HEK293 (cell line): ENCODE results near the gene NSFL1C.

ENCODE experiments used
- CTCF ChIA-PET: fragments of 350-600 bp; formaldehyde crosslinking; extraction: SDS; loops from one replicate; lab custom pipeline; 2021; ENCODE audit warnings: antibody characterized with exemption; lab: Yijun Ruan, JAX
- POLR2A ChIA-PET: fragments of 300-600 bp; formaldehyde crosslinking; extraction: SDS; loops from one replicate; lab custom pipeline; 2020; ENCODE audit warnings: antibody characterized with exemption, inconsistent platforms; lab: Yijun Ruan, JAX
- H3K27ac ChIP-seq: fragments of 200-500 bp; sonication (Bioruptor generic); 2 replicates; pipeline ENCODE4 v1.5.1; 2014; ENCODE audit warnings: low read depth, low read length, control low read depth, inconsistent platforms; ENCODE audit errors: extremely low read depth
- H3K36me3 ChIP-seq, 2 experiments: fragments of 200-500 bp in 1 of 2; sonication (Bioruptor generic) in 1 of 2; 1 replicate in 1 of 2; 2 replicates in 1 of 2; pipeline ENCODE4 v1.5.1; 2014 to 2017; ENCODE audit warnings: inconsistent platforms in 2 of 2, low read length in 2 of 2; ENCODE audit not compliant: control insufficient read depth in 2 of 2, insufficient read depth in 1 of 2
- H3K4me1 ChIP-seq: fragments of 200-500 bp; sonication (Bioruptor generic); 2 replicates; pipeline ENCODE4 v1.5.1; 2014; ENCODE audit warnings: mild to moderate bottlenecking, low read length, inconsistent platforms; ENCODE audit not compliant: control insufficient read depth, insufficient read depth
- H3K4me3 ChIP-seq: 2 replicates; pipeline ENCODE4 v1.5.1; 2011; ENCODE audit warnings: low read depth, mild to moderate bottlenecking, control low read depth, low read length, moderate library complexity
- H3K9me3 ChIP-seq: fragments of 200-500 bp; sonication (Bioruptor generic); 2 replicates; pipeline ENCODE4 v1.5.1; 2014; ENCODE audit warnings: low read depth, low read length, inconsistent platforms; ENCODE audit not compliant: control insufficient read depth, insufficient read depth
- AEBP2 ChIP-seq: fragments of 450-650 bp; formaldehyde crosslinking; IDR thresholded peaks from 2 replicates; pipeline ENCODE4 v1.5.1; 2016; ENCODE audit warnings: missing biosample characterization, missing genetic modification characterization, borderline replicate concordance
- MZF1 ChIP-seq: fragments of 450-650 bp; formaldehyde crosslinking; IDR thresholded peaks from 2 replicates; pipeline ENCODE4 v1.5.1; 2017; ENCODE audit warnings: missing biosample characterization, missing genetic modification characterization, borderline replicate concordance
- RBAK ChIP-seq: fragments of 450-650 bp; formaldehyde crosslinking; IDR thresholded peaks from 2 replicates; pipeline ENCODE4 v1.5.1; 2016; ENCODE audit warnings: missing biosample characterization, missing genetic modification characterization
- SETDB1 ChIP-seq: IDR thresholded peaks from one replicate; pipeline ENCODE4 v1.6.1; 2017; ENCODE audit warnings: mild to moderate bottlenecking, low read length, moderate library complexity, mixed read lengths; ENCODE audit not compliant: insufficient read length
- YY2 ChIP-seq: fragments of 450-650 bp; formaldehyde crosslinking; IDR thresholded peaks from 2 replicates; pipeline ENCODE4 v1.5.1; 2016; ENCODE audit warnings: missing biosample characterization, missing genetic modification characterization
- ZBTB17 ChIP-seq: fragments of 450-650 bp; formaldehyde crosslinking; IDR thresholded peaks from 2 replicates; pipeline ENCODE4 v1.5.1; 2016; ENCODE audit warnings: missing biosample characterization, missing genetic modification characterization
- ZBTB7A ChIP-seq: fragments of 450-650 bp; formaldehyde crosslinking; IDR thresholded peaks from 2 replicates; pipeline ENCODE4 v1.5.1; 2016; ENCODE audit warnings: low read depth, missing biosample characterization, missing genetic modification characterization
- ZEB2 ChIP-seq: fragments of 450-650 bp; formaldehyde crosslinking; IDR thresholded peaks from 2 replicates; pipeline ENCODE4 v1.5.1; 2016; ENCODE audit warnings: missing biosample characterization, missing genetic modification characterization
- ZFP69B ChIP-seq: fragments of 450-650 bp; formaldehyde crosslinking; IDR thresholded peaks from 2 replicates; pipeline ENCODE4 v1.5.1; 2016; ENCODE audit warnings: missing biosample characterization, missing genetic modification characterization
- ZNF157 ChIP-seq: fragments of 450-650 bp; formaldehyde crosslinking; IDR thresholded peaks from 2 replicates; pipeline ENCODE4 v1.5.1; 2016; ENCODE audit warnings: missing biosample characterization, missing genetic modification characterization
- ZNF202 ChIP-seq: fragments of 450-650 bp; formaldehyde crosslinking; IDR thresholded peaks from 2 replicates; pipeline ENCODE4 v1.5.1; 2016; ENCODE audit warnings: missing biosample characterization, missing genetic modification characterization, borderline replicate concordance
- ZNF324 ChIP-seq: fragments of 450-650 bp; formaldehyde crosslinking; IDR thresholded peaks from 2 replicates; pipeline ENCODE4 v1.5.1; 2016; ENCODE audit warnings: missing biosample characterization, missing genetic modification characterization
- ZNF362 ChIP-seq: fragments of 450-650 bp; formaldehyde crosslinking; IDR thresholded peaks from 2 replicates; pipeline ENCODE4 v1.5.1; 2016; ENCODE audit warnings: missing biosample characterization, missing genetic modification characterization
- ZNF48 ChIP-seq: fragments of 450-650 bp; formaldehyde crosslinking; IDR thresholded peaks from 2 replicates; pipeline ENCODE4 v1.5.1; 2016; ENCODE audit warnings: missing biosample characterization, missing genetic modification characterization
- ZNF548 ChIP-seq: fragments of 450-650 bp; formaldehyde crosslinking; IDR thresholded peaks from 2 replicates; pipeline ENCODE4 v1.5.1; 2016; ENCODE audit warnings: missing biosample characterization, missing genetic modification characterization
- ZNF623 ChIP-seq: fragments of 450-650 bp; formaldehyde crosslinking; IDR thresholded peaks from 2 replicates; pipeline ENCODE4 v1.5.1; 2016; ENCODE audit warnings: missing biosample characterization, missing genetic modification characterization
- ZNF629 ChIP-seq: fragments of 450-650 bp; formaldehyde crosslinking; IDR thresholded peaks from 2 replicates; pipeline ENCODE4 v1.5.1; 2017; ENCODE audit warnings: missing biosample characterization, missing genetic modification characterization
- ZNF654 ChIP-seq: fragments of 450-650 bp; formaldehyde crosslinking; IDR thresholded peaks from 2 replicates; pipeline ENCODE4 v1.5.1; 2016; ENCODE audit warnings: low read depth, missing biosample characterization, missing genetic modification characterization
- ZNF660 ChIP-seq: fragments of 450-650 bp; IDR thresholded peaks from 2 replicates; pipeline ENCODE4 v1.5.1; 2018; ENCODE audit warnings: missing biosample characterization, mild to moderate bottlenecking, missing genetic modification characterization
- ZNF843 ChIP-seq: fragments of 450-650 bp; formaldehyde crosslinking; IDR thresholded peaks from 2 replicates; pipeline ENCODE4 v1.5.1; 2016; ENCODE audit warnings: missing biosample characterization, missing genetic modification characterization
- ZSCAN30 ChIP-seq: fragments of 450-650 bp; IDR thresholded peaks from 2 replicates; pipeline ENCODE4 v1.5.1; 2018; ENCODE audit warnings: missing biosample characterization, mild to moderate bottlenecking, missing genetic modification characterization, moderate library complexity
- TF ChIP-seq, protein P1 (sequence below): fragments of 450-650 bp; formaldehyde crosslinking; IDR thresholded peaks from 2 replicates; pipeline ENCODE4; 2016; ENCODE audit warnings: missing biosample characterization, missing genetic modification characterization
- TF ChIP-seq, protein P2 (sequence below): fragments of 450-650 bp; formaldehyde crosslinking; IDR thresholded peaks from 2 replicates; pipeline ENCODE4 v1.5.1; 2016; ENCODE audit warnings: missing biosample characterization, missing genetic modification characterization
- TF ChIP-seq, protein P3 (sequence below): fragments of 450-650 bp; formaldehyde crosslinking; IDR thresholded peaks from 2 replicates; pipeline ENCODE4 v1.5.1; 2016; ENCODE audit warnings: missing biosample characterization, missing genetic modification characterization
- TF ChIP-seq, protein P4 (sequence below): fragments of 450-650 bp; formaldehyde crosslinking; IDR thresholded peaks from 2 replicates; pipeline ENCODE4 v1.5.1; 2016; ENCODE audit warnings: missing biosample characterization, missing genetic modification characterization
- TF ChIP-seq, protein P5 (sequence below): fragments of 450-650 bp; formaldehyde crosslinking; IDR thresholded peaks from 2 replicates; pipeline ENCODE4 v1.5.1; 2016; ENCODE audit warnings: missing biosample characterization, missing genetic modification characterization

NSFL1C gene

DNA sequence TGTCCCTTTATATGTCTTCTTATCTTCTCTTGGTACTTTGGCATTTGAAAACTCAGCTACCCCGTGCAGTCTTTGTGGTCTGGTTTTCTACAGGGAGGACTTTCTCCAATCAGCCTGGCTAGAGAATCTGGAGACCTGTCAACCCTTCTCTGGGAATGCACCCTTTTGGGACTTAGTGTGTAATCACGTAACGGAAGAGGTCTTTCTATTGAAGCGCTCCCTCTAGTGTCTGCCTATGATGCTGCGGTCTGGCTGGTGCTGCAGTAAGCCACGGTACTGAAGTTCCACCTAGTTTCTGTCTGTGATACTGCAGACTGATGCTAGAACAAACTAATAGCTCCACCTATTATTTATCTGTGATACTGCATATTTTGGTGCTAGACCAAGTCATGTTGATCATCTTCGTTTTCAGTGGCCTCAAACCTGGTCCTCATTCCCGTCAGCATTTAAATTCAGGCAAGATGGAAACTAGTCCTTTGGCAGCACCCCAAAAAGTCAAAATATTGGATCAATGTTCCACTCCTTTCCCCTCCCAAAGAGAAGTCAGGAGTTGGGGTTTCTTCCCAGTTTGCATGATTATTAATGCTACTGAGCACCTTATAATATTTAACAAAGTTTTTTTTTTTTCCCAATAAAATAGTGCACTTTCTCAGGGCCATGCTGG, 37.0 kb upstream of the NSFL1C start:
- H3K27ac ChIP-seq = no peak overlapping the region
- no peak overlapping the region for H3K4me3 ChIP-seq
- CTCF ChIA-PET = interaction anchor here (0.5 to 3.8 kb wide), 81 partner anchors 8 to 689 kb away, joined by 3 to 60 read pairs (median 4); partner anchors contain the start of genes NSFL1C, SDCBP2 and SIRPB2
- no peaks in the 10 kb centered on the region for H3K4me1 ChIP-seq
- POLR2A ChIA-PET = interaction anchor here (1.0 kb wide), 1 partner anchor 178 kb away, joined by 3 read pairs; no protein-coding TSS in a partner anchor
- H3K36me3 ChIP-seq = no peaks in the 10 kb centered on the region
- no peaks in the 10 kb centered on the region; the same call in 1 of the 2 replicates for H3K9me3 ChIP-seq
- no peak for TF ChIP-seq ZNF48 (tag by site-specific recombination)
- TF ChIP-seq, protein P1, sequence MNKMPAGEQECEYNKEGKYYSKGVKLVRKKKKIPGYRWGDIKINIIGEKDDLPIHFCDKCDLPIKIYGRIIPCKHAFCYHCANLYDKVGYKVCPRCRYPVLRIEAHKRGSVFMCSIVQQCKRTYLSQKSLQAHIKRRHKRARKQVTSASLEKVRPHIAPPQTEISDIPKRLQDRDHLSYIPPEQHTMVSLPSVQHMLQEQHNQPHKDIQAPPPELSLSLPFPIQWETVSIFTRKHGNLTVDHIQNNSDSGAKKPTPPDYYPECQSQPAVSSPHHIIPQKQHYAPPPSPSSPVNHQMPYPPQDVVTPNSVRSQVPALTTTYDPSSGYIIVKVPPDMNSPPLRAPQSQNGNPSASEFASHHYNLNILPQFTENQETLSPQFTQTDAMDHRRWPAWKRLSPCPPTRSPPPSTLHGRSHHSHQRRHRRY = no peak
- TF ChIP-seq, protein P2, sequence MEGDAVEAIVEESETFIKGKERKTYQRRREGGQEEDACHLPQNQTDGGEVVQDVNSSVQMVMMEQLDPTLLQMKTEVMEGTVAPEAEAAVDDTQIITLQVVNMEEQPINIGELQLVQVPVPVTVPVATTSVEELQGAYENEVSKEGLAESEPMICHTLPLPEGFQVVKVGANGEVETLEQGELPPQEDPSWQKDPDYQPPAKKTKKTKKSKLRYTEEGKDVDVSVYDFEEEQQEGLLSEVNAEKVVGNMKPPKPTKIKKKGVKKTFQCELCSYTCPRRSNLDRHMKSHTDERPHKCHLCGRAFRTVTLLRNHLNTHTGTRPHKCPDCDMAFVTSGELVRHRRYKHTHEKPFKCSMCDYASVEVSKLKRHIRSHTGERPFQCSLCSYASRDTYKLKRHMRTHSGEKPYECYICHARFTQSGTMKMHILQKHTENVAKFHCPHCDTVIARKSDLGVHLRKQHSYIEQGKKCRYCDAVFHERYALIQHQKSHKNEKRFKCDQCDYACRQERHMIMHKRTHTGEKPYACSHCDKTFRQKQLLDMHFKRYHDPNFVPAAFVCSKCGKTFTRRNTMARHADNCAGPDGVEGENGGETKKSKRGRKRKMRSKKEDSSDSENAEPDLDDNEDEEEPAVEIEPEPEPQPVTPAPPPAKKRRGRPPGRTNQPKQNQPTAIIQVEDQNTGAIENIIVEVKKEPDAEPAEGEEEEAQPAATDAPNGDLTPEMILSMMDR (tag by site-specific recombination) = peak; percentile 92
- no peak for TF ChIP-seq ZNF324 (tag by site-specific recombination)
- TF ChIP-seq, protein P3, sequence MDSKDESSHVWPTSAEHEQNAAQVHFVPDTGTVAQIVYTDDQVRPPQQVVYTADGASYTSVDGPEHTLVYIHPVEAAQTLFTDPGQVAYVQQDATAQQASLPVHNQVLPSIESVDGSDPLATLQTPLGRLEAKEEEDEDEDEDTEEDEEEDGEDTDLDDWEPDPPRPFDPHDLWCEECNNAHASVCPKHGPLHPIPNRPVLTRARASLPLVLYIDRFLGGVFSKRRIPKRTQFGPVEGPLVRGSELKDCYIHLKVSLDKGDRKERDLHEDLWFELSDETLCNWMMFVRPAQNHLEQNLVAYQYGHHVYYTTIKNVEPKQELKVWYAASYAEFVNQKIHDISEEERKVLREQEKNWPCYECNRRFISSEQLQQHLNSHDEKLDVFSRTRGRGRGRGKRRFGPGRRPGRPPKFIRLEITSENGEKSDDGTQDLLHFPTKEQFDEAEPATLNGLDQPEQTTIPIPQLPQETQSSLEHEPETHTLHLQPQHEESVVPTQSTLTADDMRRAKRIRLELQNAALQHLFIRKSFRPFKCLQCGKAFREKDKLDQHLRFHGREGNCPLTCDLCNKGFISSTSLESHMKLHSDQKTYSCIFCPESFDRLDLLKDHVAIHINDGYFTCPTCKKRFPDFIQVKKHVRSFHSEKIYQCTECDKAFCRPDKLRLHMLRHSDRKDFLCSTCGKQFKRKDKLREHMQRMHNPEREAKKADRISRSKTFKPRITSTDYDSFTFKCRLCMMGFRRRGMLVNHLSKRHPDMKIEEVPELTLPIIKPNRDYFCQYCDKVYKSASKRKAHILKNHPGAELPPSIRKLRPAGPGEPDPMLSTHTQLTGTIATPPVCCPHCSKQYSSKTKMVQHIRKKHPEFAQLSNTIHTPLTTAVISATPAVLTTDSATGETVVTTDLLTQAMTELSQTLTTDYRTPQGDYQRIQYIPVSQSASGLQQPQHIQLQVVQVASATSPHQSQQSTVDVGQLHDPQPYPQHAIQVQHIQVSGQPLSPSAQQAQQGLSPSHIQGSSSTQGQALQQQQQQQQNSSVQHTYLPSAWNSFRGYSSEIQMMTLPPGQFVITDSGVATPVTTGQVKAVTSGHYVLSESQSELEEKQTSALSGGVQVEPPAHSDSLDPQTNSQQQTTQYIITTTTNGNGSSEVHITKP (tag by site-specific recombination) = no peak
- no peak for TF ChIP-seq YY2 (tag by site-specific recombination)
- TF ChIP-seq ZNF629 = no peak
- no peak for TF ChIP-seq ZBTB7A (tag by site-specific recombination)
- TF ChIP-seq SETDB1 = no peak
- TF ChIP-seq, protein P4, sequence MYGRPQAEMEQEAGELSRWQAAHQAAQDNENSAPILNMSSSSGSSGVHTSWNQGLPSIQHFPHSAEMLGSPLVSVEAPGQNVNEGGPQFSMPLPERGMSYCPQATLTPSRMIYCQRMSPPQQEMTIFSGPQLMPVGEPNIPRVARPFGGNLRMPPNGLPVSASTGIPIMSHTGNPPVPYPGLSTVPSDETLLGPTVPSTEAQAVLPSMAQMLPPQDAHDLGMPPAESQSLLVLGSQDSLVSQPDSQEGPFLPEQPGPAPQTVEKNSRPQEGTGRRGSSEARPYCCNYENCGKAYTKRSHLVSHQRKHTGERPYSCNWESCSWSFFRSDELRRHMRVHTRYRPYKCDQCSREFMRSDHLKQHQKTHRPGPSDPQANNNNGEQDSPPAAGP (tag by site-specific recombination) = no peak
- TF ChIP-seq ZNF548 (tag by site-specific recombination) = no peak
- TF ChIP-seq ZNF157 (tag by site-specific recombination) = no peak
- peak; percentile 32; the same call in 1 of the 2 replicates for TF ChIP-seq ZBTB17 (tag by site-specific recombination)
- TF ChIP-seq ZEB2 (tag by site-specific recombination) = no peak
- no peak for TF ChIP-seq ZNF202 (tag by site-specific recombination)
- TF ChIP-seq ZSCAN30 (tag by site-specific recombination) = 0 out of 2 replicates have a peak, but pooled peaks have one; percentile 45
- TF ChIP-seq ZNF362 (tag by site-specific recombination) = no peak
- TF ChIP-seq ZNF654 (tag by site-specific recombination) = peak; percentile 97
- peak; percentile 55; the same call in 1 of the 2 replicates for TF ChIP-seq ZNF660 (tag by site-specific recombination)
- TF ChIP-seq, protein P5, sequence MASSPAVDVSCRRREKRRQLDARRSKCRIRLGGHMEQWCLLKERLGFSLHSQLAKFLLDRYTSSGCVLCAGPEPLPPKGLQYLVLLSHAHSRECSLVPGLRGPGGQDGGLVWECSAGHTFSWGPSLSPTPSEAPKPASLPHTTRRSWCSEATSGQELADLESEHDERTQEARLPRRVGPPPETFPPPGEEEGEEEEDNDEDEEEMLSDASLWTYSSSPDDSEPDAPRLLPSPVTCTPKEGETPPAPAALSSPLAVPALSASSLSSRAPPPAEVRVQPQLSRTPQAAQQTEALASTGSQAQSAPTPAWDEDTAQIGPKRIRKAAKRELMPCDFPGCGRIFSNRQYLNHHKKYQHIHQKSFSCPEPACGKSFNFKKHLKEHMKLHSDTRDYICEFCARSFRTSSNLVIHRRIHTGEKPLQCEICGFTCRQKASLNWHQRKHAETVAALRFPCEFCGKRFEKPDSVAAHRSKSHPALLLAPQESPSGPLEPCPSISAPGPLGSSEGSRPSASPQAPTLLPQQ (tag by site-specific recombination) = no peak
- no peak for TF ChIP-seq AEBP2 (tag by site-specific recombination)
- TF ChIP-seq ZFP69B = no peak
- TF ChIP-seq ZNF623 (tag by site-specific recombination) = no peak
- no peak for TF ChIP-seq ZNF843 (tag by site-specific recombination)
- no peak for TF ChIP-seq MZF1 (tag by site-specific recombination)
- no peak for TF ChIP-seq RBAK (tag by site-specific recombination)
